ENCODE measurements around the gene AGRN.
"Not testable (repeated sequence)": the region's sequence is repeated elsewhere in the genome, so short reads cannot be mapped to it uniquely, and the experiment has no call there.

AGRN gene

GRCh38 chr1:1089731-1090423 lies 70.0 kb downstream of the AGRN start:
- no peak overlapping the region for H3K27ac ChIP-seq (ENCODE audit: insufficient read depth, low read length, poor library complexity, severe bottlenecking)

GRCh38 chr1:1090424-1091343 lies 70.8 kb downstream of the AGRN start:
- DNase-seq: no peak

More at GRCh38 chr1:1089731-1090423, 70.0 kb downstream of the AGRN start:
- Histone ChIP-seq H3K9me3 (ENCODE audit: control insufficient read depth, low read length) (no peaks in the 10 kb centered on the region), H3K36me3 (ENCODE audit: control insufficient read depth, insufficient read depth, low read length) (no peaks in the 10 kb centered on the region), H3K27me3 (replicated peaks; ENCODE audit: control insufficient read depth, insufficient read depth, low read length, poor library complexity, severe bottlenecking) (no peaks in the 10 kb centered on the region), H3K4me3 (ENCODE audit: insufficient read depth, low read depth, low read length, poor library complexity, severe bottlenecking) (no peak overlapping the region), H3K4me1 (ENCODE audit: control insufficient read depth, insufficient read depth, low read length, poor library complexity, severe bottlenecking) (no peaks in the 10 kb centered on the region)
- DNase-seq: no peak

GRCh38 chr1:1091344-1092148 lies 71.6 kb downstream of the AGRN start:
- H3K27ac ChIP-seq (ENCODE audit: insufficient read depth, low read length, poor library complexity, severe bottlenecking): no peak overlapping the region
- no peak overlapping the region for H3K4me3 ChIP-seq (ENCODE audit: insufficient read depth, low read depth, low read length, poor library complexity, severe bottlenecking)
- H3K27me3 ChIP-seq (replicated peaks; ENCODE audit: control insufficient read depth, insufficient read depth, low read length, poor library complexity, severe bottlenecking): no peaks in the 10 kb centered on the region
- no peaks in the 10 kb centered on the region for H3K4me1 ChIP-seq (ENCODE audit: control insufficient read depth, insufficient read depth, low read length, poor library complexity, severe bottlenecking)
- no peak for DNase-seq
- no peaks in the 10 kb centered on the region for H3K9me3 ChIP-seq (ENCODE audit: control insufficient read depth, low read length)
- no peaks in the 10 kb centered on the region for H3K36me3 ChIP-seq (ENCODE audit: control insufficient read depth, insufficient read depth, low read length)

More at GRCh38 chr1:1090424-1091343, 70.8 kb downstream of the AGRN start:
- Histone ChIP-seq H3K4me1 (ENCODE audit: control insufficient read depth, insufficient read depth, low read length, poor library complexity, severe bottlenecking) (no peaks in the 10 kb centered on the region), H3K9me3 (ENCODE audit: control insufficient read depth, low read length) (no peaks in the 10 kb centered on the region), H3K27ac (ENCODE audit: insufficient read depth, low read length, poor library complexity, severe bottlenecking) (no peak overlapping the region), H3K4me3 (ENCODE audit: insufficient read depth, low read depth, low read length, poor library complexity, severe bottlenecking) (no peak overlapping the region), H3K27me3 (replicated peaks; ENCODE audit: control insufficient read depth, insufficient read depth, low read length, poor library complexity, severe bottlenecking) (no peaks in the 10 kb centered on the region), H3K36me3 (ENCODE audit: control insufficient read depth, insufficient read depth, low read length) (no peaks in the 10 kb centered on the region)

GRCh38 chr1:1092149-1092855 lies 72.4 kb downstream of the AGRN start:
- Histone ChIP-seq H3K27ac (ENCODE audit: insufficient read depth, low read length, poor library complexity, severe bottlenecking) (no peak overlapping the region), H3K4me3 (ENCODE audit: insufficient read depth, low read depth, low read length, poor library complexity, severe bottlenecking) (no peak overlapping the region), H3K27me3 (replicated peaks; ENCODE audit: control insufficient read depth, insufficient read depth, low read length, poor library complexity, severe bottlenecking) (no peaks in the 10 kb centered on the region), H3K4me1 (ENCODE audit: control insufficient read depth, insufficient read depth, low read length, poor library complexity, severe bottlenecking) (no peaks in the 10 kb centered on the region), H3K9me3 (ENCODE audit: control insufficient read depth, low read length) (no peaks in the 10 kb centered on the region), H3K36me3 (ENCODE audit: control insufficient read depth, insufficient read depth, low read length) (no peaks in the 10 kb centered on the region)
- DNase-seq: no peak

GRCh38 chr1:1092894-1093609 lies 73.1 kb downstream of the AGRN start:
- no peak overlapping the region for H3K4me3 ChIP-seq (ENCODE audit: insufficient read depth, low read depth, low read length, poor library complexity, severe bottlenecking)
- no peak for DNase-seq
- no peaks in the 10 kb centered on the region for H3K4me1 ChIP-seq (ENCODE audit: control insufficient read depth, insufficient read depth, low read length, poor library complexity, severe bottlenecking)
- H3K27me3 ChIP-seq (replicated peaks; ENCODE audit: control insufficient read depth, insufficient read depth, low read length, poor library complexity, severe bottlenecking): no peaks in the 10 kb centered on the region
- no peak overlapping the region for H3K27ac ChIP-seq (ENCODE audit: insufficient read depth, low read length, poor library complexity, severe bottlenecking)
- H3K9me3 ChIP-seq (ENCODE audit: control insufficient read depth, low read length): no peaks in the 10 kb centered on the region
- H3K36me3 ChIP-seq (ENCODE audit: control insufficient read depth, insufficient read depth, low read length): no peaks in the 10 kb centered on the region

GRCh38 chr1:1093610-1093943 lies 73.7 kb downstream of the AGRN start:
- H3K36me3 ChIP-seq (ENCODE audit: control insufficient read depth, insufficient read depth, low read length): no peaks in the 10 kb centered on the region
- no peak overlapping the region for H3K4me3 ChIP-seq (ENCODE audit: insufficient read depth, low read depth, low read length, poor library complexity, severe bottlenecking)
- no peaks in the 10 kb centered on the region for H3K4me1 ChIP-seq (ENCODE audit: control insufficient read depth, insufficient read depth, low read length, poor library complexity, severe bottlenecking)
- H3K27me3 ChIP-seq (replicated peaks; ENCODE audit: control insufficient read depth, insufficient read depth, low read length, poor library complexity, severe bottlenecking): no peaks in the 10 kb centered on the region
- no peak for DNase-seq
- no peak overlapping the region for H3K27ac ChIP-seq (ENCODE audit: insufficient read depth, low read length, poor library complexity, severe bottlenecking)
- H3K9me3 ChIP-seq (ENCODE audit: control insufficient read depth, low read length): no peaks in the 10 kb centered on the region

- no peak overlapping the region for H3K4me3 ChIP-seq (ENCODE audit: insufficient read depth, low read depth, low read length, poor library complexity, severe bottlenecking)
- no peaks in the 10 kb centered on the region for H3K27me3 ChIP-seq (replicated peaks; ENCODE audit: control insufficient read depth, insufficient read depth, low read length, poor library complexity, severe bottlenecking)
- H3K9me3 ChIP-seq (ENCODE audit: control insufficient read depth, low read length): no peaks in the 10 kb centered on the region
- DNase-seq: no peak
- H3K27ac ChIP-seq (ENCODE audit: insufficient read depth, low read length, poor library complexity, severe bottlenecking): no peak overlapping the region
- no peaks in the 10 kb centered on the region for H3K36me3 ChIP-seq (ENCODE audit: control insufficient read depth, insufficient read depth, low read length)
- H3K4me1 ChIP-seq (ENCODE audit: control insufficient read depth, insufficient read depth, low read length, poor library complexity, severe bottlenecking): no peaks in the 10 kb centered on the region
Measured at GRCh38 chr1:1094981-1095380, 75.1 kb downstream of the AGRN start.

- H3K4me3 ChIP-seq (ENCODE audit: insufficient read depth, low read depth, low read length, poor library complexity, severe bottlenecking); H3K9me3 ChIP-seq (ENCODE audit: control insufficient read depth, low read length): not testable (repeated sequence)
Measured at GRCh38 chr1:1096136-1096535, 76.2 kb downstream of the AGRN start.

More at GRCh38 chr1:1096136-1096535, 76.2 kb downstream of the AGRN start:
- H3K27ac ChIP-seq (ENCODE audit: insufficient read depth, low read length, poor library complexity, severe bottlenecking); H3K4me1 ChIP-seq (ENCODE audit: control insufficient read depth, insufficient read depth, low read length, poor library complexity, severe bottlenecking); H3K36me3 ChIP-seq (ENCODE audit: control insufficient read depth, insufficient read depth, low read length); H3K27me3 ChIP-seq (replicated peaks; ENCODE audit: control insufficient read depth, insufficient read depth, low read length, poor library complexity, severe bottlenecking); DNase-seq: not testable (repeated sequence)
